Occipital lobe (tissue), 2 donors: ENCODE data around the gene NCKAP5. TPM values are rescaled to one million over a fixed set of nuclear protein-coding genes. Genes with fewer than 3 reads are reported as not detected.

ENCODE experiments used
- DNase-seq: peaks from one replicate; lab custom pipeline; 2025; lab: John Stamatoyannopoulos, UW
- total RNA-seq: library from RNA; depleted of rRNA; stranded (reverse); fragments of >200 nt; gene quantifications from one replicate; pipeline ENCODE4 v1.2.3, GENCODE V29; 2014

Gene NCKAP5
- total RNA-seq, 1 donor from 2014 or later = 14.0 TPM

DNA sequence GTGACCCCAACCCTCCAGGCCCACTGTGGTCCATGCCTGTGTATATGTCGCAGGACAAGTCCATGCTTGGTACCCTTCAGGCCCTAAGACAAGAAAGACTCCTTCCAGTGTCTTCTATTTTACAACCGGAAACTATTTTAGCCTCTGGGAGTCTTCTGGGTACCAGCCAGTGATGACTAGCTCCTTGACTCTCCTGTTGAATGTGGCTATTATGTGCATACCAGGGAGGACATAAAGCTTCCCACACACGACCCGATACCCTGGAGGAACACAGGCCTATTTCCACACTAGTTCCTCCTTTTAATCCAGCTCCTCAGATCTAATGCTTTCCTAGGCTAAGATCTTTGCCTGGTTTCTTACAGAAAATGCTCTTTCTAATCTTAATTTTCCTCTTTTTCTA is 178.1 kb downstream of the NCKAP5 start:
- DNase-seq = no peak

DNA sequence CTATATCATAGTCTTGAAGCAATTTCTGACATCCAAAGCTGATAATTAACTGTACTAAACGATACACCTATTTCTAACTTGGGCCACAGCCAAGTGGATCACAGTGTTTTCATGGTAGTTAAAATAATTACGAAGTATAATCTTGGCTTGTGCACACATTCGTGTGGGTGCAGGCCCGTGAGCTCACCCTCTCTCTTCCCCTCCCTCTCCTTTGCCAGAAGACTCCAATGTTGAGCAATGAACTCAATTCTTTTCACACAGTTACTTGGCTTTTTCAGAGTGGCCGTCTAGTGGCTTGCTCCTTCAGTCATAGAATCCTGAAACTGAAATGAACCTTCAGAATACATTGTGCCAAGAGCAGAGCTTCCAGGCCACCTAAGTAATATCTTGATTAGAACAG is 178.7 kb downstream of the NCKAP5 start:
- no peak for DNase-seq

DNA sequence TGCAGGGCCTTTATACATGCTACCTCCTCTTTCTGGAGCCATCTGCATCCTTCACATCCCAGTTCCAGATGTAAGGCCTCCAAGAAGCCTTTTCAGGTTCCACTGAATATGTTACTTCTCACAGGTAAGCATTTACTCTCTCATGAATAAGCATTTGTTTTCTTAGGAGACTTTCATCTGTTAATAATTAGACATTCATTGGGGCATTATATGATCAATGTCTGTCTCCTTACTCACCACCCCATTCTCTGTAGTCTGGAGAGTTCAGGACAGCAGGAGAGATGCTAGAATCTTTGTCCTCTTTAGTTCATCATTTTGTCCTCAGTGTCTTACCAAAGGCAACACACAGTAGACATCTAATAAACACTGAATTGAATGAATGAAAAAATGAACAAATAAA is 185.7 kb downstream of the NCKAP5 start:
- no peak for DNase-seq

DNA sequence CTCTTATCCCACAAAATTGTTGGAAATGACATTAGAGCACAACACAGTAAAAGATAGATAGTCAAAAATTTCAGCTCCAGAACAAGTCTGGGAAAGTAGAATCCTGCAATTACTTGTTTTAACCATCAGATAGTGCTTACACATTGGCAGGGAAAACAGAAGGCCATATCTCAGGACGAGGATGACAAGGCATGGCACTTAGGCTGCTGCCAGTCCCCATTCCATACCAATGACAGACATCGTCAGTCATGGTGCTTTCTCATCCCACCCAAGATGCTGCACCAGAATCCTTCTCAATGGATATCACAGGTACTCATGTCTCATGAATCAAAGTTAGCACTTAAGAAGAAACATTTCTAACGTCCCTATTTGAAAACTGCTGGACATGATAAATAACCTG is 187.3 kb downstream of the NCKAP5 start:
- DNase-seq = no peak

GRCh38 chr2:133378928-133379549 is 189.2 kb downstream of the NCKAP5 start:
- no peak for DNase-seq

DNA sequence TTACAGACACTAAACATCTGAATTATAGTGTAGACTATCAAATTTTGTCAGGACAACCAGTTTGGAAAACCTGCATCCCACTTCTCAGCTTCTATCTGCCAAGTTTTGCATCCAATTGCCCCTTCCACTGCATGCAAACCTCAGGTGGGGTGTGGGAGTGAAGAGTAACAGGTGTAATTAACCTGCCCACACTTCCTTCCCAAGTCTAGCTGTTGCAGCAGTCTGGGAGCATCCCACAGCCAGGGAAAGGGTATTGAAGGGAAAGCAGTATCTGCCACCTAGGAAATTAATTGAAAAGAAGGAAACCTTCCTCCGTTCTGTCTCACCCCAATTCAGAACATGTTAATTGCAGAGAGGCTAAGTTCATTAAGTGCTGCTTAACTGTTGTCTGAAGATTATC is 189.9 kb downstream of the NCKAP5 start:
- no peak for DNase-seq

DNA sequence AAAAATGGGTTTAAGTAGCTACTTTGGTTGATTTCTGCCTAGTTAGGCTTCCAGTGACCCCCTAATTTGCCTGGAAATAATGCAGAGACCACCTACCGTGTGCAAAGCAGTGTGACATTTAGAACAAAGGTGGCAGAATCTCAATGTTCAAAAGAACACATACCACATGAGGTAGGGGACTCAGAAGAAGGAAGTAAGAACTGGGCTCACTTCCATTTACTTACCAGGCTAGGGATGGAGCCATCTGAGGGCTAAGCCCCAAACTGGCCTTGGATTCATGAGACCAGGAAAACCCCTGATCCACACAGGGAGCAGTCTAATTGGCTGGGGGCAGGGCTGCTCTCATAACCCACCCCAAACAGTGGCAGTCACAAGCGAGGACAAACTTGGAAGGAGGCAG is 190.7 kb downstream of the NCKAP5 start:
- DNase-seq = no peak

DNA sequence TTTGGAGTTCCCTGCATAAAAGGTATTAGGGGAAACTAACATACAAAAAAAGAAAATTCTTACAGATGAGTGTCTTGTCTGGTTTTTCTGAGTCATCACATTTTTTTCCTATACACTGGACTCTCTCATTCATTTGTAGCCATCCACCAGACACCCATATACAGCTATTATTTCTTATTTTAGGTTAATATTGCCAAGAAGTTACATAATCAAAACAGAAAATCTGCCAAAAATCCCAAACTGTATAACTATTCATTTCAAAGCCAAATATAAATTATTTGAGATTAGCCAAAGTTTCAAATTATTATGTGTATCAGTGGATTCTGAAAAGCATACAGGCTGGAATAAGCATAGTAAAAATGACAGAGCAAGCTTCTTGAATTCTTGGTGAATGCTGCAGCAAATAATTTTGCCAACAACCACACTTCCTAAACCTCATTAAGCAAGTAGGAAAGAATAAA is 191.2 kb downstream of the NCKAP5 start:
- no peak for DNase-seq

DNA sequence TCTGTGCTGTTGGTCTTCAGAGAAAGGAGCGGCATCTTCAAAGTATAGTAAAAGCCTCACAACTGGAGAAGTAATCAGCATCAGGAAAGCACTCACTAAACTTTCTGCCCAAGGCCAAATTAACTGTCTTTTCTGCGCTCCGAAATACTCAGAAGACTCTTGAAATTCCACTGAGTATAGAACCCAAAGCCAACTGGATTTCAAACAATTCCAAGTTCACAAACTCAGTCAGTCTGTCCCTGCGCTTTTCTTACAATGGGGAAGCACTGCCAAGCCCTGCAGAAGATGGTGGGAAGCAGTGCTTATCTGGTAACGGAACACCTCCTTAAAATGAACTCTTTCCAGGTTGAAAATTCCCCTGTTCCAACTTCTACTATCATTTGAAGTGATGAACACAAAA is 193.5 kb downstream of the NCKAP5 start:
- no peak for DNase-seq

DNA sequence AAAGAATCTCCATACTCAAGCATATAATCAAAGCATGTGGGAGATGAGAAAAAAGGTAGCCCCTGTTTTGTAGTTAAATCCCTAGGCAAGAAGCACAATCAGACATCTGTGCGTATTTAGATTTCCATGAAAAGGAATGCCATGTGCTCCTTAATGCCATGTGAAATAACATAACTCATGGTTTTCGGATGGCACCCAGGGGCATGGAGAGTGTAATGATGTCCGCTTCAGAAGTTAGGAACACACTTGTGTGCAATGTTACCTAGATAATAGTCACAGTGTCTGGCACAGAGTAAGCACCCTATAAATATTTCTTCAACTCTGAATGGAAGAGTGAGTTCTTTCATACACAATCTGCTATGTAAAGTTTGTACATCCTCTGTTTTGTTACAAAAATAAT is 197.0 kb downstream of the NCKAP5 start:
- DNase-seq = no peak

DNA sequence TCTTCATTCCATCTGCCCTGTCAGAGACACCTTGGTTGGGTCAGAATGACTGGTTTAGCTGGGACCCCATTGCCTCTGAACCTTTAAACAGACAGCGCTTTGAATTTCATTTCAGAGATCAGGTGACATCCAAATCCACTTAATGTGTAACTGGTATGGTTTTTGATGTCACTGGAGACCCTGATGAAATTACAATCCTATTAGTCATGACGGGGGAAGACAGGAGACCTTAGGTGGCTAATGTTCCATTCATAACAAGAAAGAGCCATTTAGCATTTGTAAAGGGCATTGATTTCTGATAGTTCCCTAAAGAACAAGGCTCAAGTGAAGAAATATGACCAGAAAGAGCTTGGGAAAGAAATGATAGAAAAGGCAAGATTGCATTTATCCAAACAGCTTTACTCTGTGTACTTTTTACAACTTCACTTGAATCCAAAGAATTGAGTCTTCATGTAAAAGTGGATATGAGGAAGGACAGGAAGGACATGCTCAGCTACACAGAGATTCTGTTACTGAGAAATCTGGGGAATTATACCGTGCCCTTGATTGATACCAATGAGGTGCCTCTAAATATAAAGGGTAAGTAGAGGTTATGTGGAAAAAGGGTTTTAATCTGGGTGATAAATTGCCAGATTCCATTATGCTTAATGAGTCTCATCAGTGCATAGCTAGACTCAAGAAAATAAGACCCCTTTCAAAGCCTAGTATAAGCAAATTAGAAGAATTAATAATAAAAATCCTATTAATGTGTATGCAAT is 198.2 kb downstream of the NCKAP5 start:
- DNase-seq = no peak

DNA sequence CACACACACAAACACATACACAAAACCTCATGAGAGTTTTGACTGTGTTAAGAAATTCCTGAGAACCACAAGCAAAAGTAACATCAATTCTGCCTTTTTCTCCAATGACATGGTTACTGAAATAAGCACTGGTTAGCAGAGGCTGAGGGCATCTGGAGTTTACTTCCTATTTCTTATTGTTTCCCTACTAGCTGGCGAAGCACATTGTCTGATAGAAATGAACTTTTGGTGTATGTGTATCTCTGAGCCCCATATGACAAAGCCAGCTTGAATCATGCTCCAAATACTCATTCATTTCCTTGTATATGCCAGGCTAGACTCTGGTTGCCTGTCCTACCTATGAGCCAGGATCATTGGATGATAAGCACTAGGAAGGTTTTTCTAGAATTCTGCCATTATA is 203.1 kb downstream of the NCKAP5 start:
- no peak for DNase-seq

GRCh38 chr2:133364636-133365035 is 203.6 kb downstream of the NCKAP5 start:
- no peak for DNase-seq

GRCh38 chr2:133363884-133364283 is 204.4 kb downstream of the NCKAP5 start:
- no peak for DNase-seq

GRCh38 chr2:133362061-133362476 is 206.2 kb downstream of the NCKAP5 start:
- no peak for DNase-seq

DNA sequence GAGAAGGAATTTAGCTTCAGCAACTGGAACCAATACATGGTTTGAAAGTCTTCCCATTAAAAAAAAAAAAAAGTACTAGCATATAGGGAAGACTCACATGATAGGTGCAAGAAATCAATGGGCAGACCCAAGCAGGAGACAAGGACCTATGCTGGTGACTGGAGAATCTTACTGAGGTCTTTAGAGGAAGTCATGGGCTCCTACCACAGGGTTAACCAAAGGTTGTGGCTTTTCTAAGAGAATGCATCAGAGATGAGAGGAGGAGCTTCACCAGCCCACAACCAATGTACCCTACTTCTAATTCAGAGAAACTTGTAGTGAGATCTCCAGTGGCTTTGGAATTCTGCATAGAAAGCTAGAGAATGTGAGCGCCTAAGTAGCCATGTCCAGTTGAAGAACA is 207.4 kb downstream of the NCKAP5 start:
- no peak for DNase-seq

GRCh38 chr2:133360190-133360589 is 208.1 kb downstream of the NCKAP5 start:
- DNase-seq = no peak

DNA sequence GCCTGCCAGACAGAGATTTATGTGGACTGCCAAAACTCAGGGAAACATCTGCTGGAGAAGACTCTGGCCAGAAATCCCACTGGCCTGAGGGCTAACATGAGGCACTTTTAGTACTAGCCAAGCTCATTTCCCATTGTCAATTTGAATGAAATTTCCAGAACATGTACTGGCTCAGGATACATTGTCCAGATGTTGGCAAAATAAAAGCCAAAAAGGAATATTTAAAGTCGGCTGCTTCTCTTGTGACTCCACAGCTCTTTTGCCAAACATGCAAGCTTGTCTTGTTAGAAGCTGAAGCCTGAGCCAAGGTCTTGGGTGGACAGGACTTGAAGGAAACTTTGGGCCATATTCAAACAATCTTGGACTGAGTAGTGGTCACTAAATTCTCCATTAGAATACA is 215.5 kb downstream of the NCKAP5 start:
- DNase-seq = no peak

- no peak for DNase-seq
Measured at GRCh38 chr2:133346654-133347053, 221.6 kb downstream of the NCKAP5 start.

DNA sequence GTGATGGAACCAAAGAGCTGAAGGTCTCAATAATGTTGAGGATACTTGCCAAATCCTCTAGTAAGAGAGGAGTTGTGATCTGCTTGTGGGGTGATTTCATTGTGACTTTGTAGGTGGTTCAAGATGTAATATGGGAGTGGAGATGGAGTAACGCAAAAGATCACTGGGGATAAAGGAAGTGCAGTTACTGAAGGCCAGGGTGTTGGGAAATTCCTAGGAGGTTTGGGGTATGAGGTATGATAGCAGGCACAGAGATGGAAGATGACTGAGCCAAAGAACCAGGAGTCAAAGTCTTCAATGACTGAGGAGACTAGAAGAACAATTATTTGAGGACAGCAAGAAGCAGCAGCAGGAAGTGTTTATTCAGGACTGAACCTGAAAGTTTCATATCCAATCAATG is 222.6 kb downstream of the NCKAP5 start:
- DNase-seq = no peak

DNA sequence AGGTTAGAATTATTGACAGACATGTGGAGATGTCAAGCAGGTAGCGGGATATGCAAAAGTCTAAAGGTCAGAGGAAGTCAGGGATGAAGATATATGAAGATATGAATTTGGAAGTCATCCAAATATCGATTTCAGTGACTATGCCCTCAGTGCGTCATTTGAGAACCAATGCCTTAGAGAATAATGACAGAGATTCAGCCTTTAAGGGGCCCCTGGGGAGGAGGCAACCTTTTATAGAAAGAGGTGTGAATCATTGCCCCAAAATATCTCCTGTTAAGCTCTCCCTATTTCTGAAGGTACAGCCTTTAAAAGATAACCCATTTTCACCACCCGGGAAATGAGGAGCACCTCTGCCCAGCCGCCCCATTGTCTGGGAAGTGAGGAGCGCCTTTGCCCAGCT is 223.4 kb downstream of the NCKAP5 start:
- no peak for DNase-seq

- DNase-seq = no peak
Measured at GRCh38 chr2:133343018-133343352, 225.3 kb downstream of the NCKAP5 start.

- DNase-seq = no peak
Measured at GRCh38 chr2:133342286-133343017, 225.8 kb downstream of the NCKAP5 start.
